ENCODE results near the gene ALDH9A1.
"Not testable (repeated sequence)": the region's sequence is repeated elsewhere in the genome, so short reads cannot be mapped to it uniquely, and the experiment has no call there.

Gene ALDH9A1

GRCh38 chr1:165697881-165698760 is at the start of gene ALDH9A1:
ALDH9A1 (minus strand) TSS chr1:165698562; CDS start chr1:165698558, 4 bp downstream.
- peak; percentile 92 for DNase-seq
- in situ Hi-C loops (cut with MboI; ENCODE audit: low pct_unique_long_range_greater_than_20kb, low sequenced_read_pairs) = no loop called here

GRCh38 chr1:165747632-165748447 is 49.5 kb upstream of the ALDH9A1 start:
- DNase-seq = no peak
- in situ Hi-C loops (cut with MboI; ENCODE audit: low pct_unique_long_range_greater_than_20kb, low sequenced_read_pairs) = no loop called here

DNA sequence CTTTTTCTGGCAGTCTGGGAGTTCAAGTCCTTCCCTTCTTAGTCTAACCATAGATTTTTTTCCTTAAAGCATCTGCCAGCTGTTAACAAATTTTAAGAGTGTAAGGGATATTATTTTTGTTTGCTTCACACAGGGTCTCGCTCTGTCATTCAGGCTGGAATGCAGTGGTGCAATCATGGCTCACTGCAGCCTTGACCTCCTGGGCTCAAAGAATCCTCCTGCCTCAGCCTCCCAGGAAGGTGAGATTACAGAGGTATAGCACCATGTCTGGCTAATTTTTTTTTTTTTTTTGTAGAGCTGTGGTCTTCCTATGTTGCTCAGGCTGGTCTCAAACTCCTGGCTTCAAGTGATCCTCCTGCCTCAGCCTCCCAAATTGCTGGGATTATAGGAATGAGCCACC is 46.6 kb upstream of the ALDH9A1 start:
- DNase-seq; in situ Hi-C loops (cut with MboI; ENCODE audit: low pct_unique_long_range_greater_than_20kb, low sequenced_read_pairs): not testable (repeated sequence)

DNA sequence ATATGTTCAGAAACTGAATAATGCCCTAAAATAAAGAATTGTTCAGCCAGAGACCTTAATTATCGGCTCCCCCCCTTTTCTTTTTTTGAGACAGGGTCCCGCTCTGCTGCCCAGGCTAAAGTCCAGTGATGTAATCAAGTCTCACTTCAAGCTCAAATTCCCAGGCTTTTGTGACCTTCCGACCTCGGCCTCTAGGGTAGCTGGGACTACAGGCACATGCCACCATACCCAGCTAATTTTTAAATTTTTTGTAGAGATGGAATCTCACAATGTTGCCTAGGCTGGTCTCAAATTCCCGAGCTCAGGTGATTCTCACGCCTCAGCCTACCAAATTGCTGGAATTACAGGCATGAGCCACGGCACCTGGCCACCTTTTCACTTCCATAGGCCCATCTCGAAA is 43.8 kb upstream of the ALDH9A1 start:
- no peak for DNase-seq
- in situ Hi-C loops (cut with MboI; ENCODE audit: low pct_unique_long_range_greater_than_20kb, low sequenced_read_pairs) = no loop called here

GRCh38 chr1:165738794-165739193 is 40.4 kb upstream of the ALDH9A1 start:
- in situ Hi-C loops (cut with MboI; ENCODE audit: low pct_unique_long_range_greater_than_20kb, low sequenced_read_pairs) = no loop called here
- no peak for DNase-seq

DNA sequence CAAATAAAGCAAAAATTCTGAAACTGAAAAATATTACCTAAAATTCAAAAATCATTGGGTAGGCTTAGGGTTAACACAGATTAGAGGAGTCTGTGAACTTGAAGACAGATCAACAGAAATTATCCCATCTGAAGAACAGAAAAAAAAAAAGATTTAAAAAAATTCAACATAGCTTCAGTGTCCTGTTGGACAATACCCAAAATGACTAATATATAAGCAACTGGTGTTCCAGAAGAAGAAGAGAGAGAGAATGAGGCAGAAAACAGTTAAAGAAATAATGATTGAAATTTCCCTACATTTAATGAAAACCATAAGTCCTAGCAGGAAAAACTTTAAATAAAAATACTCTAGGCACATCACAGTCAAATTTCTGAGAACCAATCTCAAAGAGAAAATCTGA is 38.8 kb upstream of the ALDH9A1 start:
- no peak for DNase-seq
- in situ Hi-C loops (cut with MboI; ENCODE audit: low pct_unique_long_range_greater_than_20kb, low sequenced_read_pairs) = no loop called here

DNA sequence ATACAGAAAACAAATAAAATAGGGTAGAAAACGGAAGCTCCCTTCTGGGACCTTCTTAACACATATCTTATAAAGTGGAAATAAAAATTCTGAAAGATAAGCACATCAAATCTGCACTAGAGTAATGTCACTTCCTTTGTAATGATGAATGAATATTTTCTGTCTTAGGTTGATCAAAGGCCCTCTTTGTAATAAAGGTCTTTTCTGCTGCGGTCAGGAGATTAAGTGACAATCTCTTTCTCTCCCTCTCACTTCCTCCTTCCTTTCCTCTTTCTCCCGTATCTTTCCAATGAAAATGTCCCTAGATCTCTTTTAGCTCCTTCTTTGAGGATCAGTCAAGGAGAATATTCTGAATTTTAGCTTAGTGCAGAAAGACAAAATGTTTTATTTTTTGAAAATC is 36.5 kb upstream of the ALDH9A1 start:
- in situ Hi-C loops (cut with MboI; ENCODE audit: low pct_unique_long_range_greater_than_20kb, low sequenced_read_pairs) = no loop called here
- no peak for DNase-seq

GRCh38 chr1:165726841-165727240 is 28.5 kb upstream of the ALDH9A1 start:
- no peak for DNase-seq
- in situ Hi-C loops (cut with MboI; ENCODE audit: low pct_unique_long_range_greater_than_20kb, low sequenced_read_pairs) = no loop called here

GRCh38 chr1:165726169-165726568 is 27.8 kb upstream of the ALDH9A1 start:
- no peak for DNase-seq
- in situ Hi-C loops (cut with MboI; ENCODE audit: low pct_unique_long_range_greater_than_20kb, low sequenced_read_pairs) = no loop called here

DNA sequence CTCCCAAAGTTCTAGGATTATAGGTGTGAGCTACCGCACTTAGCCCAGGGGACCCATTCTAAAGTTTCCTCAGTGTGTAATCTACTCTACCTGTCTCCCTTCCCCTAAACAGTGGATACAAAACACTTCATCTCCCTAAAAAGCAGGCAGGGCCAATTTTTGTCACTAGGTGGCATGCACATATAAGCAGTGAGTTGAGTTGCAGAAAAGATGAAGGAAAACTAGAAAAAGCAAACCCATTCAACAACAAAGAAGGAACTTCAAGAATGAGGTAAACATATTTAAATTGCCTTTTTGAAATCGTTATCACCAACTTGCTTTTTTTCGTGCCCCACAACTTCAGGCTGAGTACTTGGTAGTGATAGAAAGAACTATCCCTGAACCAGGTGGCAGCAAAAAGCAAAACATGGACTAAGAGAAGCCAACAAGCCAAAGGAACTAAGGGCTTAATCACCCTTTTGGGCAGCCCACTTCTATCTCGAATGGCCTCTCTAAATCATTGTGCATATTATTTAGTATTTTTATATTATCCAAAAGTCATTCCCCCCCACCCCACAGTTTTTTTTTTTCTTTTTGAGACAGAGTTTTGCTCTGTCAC is 19.7 kb upstream of the ALDH9A1 start:
- in situ Hi-C loops (cut with MboI; ENCODE audit: low pct_unique_long_range_greater_than_20kb, low sequenced_read_pairs) = no loop called here
- DNase-seq = peak; percentile 76

DNA sequence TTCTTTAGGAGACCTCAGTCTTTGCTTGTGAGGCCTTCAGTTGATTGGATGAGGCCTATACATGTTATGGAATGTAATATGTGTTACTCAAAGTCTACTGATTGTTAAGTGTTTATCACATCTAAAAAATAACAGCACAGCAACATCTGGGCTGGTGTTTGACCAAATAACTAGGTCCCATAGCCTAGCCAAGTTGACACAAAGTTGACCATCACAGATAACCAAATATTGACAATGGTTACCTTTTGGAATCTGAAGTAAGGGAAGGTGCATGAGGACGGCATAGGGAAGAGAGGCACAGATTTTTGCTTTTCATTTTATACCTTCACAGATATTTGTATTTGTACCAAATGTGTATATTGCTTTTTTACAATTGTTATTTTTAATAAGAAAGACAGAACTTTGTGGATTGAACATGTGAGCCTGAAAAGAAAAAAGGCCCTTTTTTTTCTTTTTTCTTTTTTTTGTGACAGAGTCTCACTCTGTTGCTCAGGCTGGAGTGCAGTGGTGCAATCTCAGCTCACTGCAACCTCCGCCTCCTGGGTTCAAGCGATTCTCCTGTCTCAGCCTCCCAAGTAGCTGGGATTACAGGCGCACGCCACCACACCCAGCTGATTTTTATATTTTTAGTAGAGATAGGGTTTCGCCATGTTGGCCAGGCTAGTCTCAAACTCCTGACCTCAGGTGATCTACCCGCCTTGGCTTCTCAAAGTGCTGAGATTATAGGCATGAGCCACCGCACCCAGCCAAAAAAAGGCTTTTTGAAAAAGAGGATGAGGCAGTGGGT is 18.1 kb upstream of the ALDH9A1 start:
- in situ Hi-C loops (cut with MboI; ENCODE audit: low pct_unique_long_range_greater_than_20kb, low sequenced_read_pairs); DNase-seq: not testable (repeated sequence)

DNA sequence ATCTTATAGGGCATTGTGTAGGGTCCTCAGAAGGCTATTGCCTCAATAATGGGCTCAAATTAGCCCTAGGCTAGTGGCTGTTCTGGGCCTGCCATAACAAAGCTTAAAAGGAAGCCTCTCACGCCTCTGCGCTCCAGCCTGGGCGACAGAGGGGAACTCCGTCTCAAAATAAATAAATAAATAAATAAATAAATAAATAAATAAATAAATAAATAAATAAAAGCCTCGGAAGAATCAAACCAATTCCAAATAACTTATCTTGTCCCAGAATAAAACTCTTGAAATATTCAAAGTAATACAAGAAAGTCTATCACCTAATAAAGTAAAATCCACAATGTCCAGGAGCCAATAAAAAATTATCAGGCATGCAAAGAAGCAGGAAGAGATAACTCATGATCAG is 14.4 kb upstream of the ALDH9A1 start:
- in situ Hi-C loops (cut with MboI; ENCODE audit: low pct_unique_long_range_greater_than_20kb, low sequenced_read_pairs) = no loop called here
- no peak for DNase-seq

DNA sequence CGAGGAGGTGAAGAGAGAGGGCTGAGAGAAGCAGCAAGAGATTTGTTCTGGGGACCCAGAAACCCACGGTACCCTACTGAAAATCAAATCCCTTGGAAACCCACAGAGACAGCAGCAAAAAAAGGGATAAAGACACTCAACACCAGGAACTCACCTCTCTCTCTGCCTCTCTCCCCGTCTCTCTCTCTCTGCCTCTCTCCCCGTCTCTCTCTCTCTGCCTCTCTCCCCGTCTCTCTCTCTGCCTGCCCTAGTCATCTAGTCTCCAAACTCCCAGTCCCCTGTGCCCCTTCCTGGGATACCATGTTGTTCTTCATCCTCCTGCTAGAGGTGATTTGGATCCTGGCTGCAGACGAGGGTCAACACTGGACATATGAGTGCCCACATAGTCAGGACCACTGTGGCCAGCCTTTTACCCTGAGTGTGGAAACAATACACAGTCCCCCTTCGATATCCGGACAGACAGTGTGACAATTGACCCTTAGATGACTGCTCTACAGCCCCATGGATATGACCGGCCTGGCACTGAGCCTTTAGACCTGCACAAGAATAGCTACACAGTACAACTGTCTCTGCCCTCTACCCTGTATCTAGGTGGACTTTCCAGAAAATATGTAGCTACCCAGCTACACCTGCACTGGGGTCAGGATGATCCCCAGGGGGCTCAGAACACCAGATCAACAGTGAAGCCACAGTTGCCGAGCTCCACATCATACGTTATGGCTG is 9.8 kb upstream of the ALDH9A1 start:
- in situ Hi-C loops (cut with MboI; ENCODE audit: low pct_unique_long_range_greater_than_20kb, low sequenced_read_pairs) = no loop called here
- DNase-seq = no peak

- in situ Hi-C loops (cut with MboI; ENCODE audit: low pct_unique_long_range_greater_than_20kb, low sequenced_read_pairs) = no loop called here
- DNase-seq = no peak
Measured at GRCh38 chr1:165703648-165704047, 5.3 kb upstream of the ALDH9A1 start.

- in situ Hi-C loops (cut with MboI; ENCODE audit: low pct_unique_long_range_greater_than_20kb, low sequenced_read_pairs) = not testable (repeated sequence)
Measured at GRCh38 chr1:165701922-165702321, 3.6 kb upstream of the ALDH9A1 start.

DNA sequence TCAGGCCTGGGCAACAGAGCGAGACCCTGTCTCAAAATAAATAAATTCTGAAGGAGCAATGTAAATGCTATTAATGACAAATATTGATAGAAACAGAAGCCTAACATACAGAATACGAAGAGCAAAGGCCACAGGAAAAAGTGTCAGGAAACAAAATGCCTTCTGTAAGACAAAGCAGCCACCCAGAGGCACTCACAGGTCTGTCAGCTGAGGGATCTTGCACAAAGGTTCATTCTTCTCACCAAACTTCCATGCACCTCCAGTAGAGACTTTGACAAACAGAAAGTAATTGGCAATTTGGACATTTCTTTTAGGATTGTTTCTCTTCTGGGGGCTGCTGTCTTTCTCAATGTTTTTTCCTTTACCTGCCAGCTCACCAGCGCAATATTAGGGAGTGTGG is 1.2 kb upstream of the ALDH9A1 start:
- no peak for DNase-seq

More at GRCh38 chr1:165701922-165702321, 3.6 kb upstream of the ALDH9A1 start:
- DNase-seq = not testable (repeated sequence)

GRCh38 chr1:165698761-165699052 is 345 bp upstream of the ALDH9A1 start:
- in situ Hi-C loops (cut with MboI; ENCODE audit: low pct_unique_long_range_greater_than_20kb, low sequenced_read_pairs) = no loop called here
- no peak for DNase-seq

More for the DNA sequence above, 1.2 kb upstream of the ALDH9A1 start:
- in situ Hi-C loops (cut with MboI; ENCODE audit: low pct_unique_long_range_greater_than_20kb, low sequenced_read_pairs) = no loop called here

GRCh38 chr1:165697491-165697880 is 876 bp downstream of the ALDH9A1 start:
- in situ Hi-C loops (cut with MboI; ENCODE audit: low pct_unique_long_range_greater_than_20kb, low sequenced_read_pairs) = no loop called here
- no peak for DNase-seq

Measured in KBM-7 (cell line).